NCI-H1417 (cell line): ENCODE results near the gene VAV1.

ENCODE experiments used
- DNase-seq, 3 experiments: peaks; one replicate each; lab custom pipeline; 2025; lab: John Stamatoyannopoulos, UW

Gene VAV1

GRCh38 chr19:6894313-6894712 lies 121.8 kb downstream of the VAV1 start:
- DNase-seq, result no peak

GRCh38 chr19:6903446-6903845 lies 130.9 kb downstream of the VAV1 start:
- no peak for DNase-seq

GRCh38 chr19:6906559-6907060 lies 134.1 kb downstream of the VAV1 start:
- DNase-seq, result no peak
